ENCODE data around the gene BSND. TPM values are rescaled to one million over a fixed set of nuclear protein-coding genes. Genes with fewer than 3 reads are reported as not detected.

Gene BSND
- total RNA-seq, 2 experiments from 2014 or later: not detected

GRCh38 chr1:55049271-55049913 is 50.7 kb downstream of the BSND start:
- ChIA-PET CTCF (no interaction called here), POLR2A (no interaction called here)
- DNase-seq (no peak), ATAC-seq (no peak)
- Mint-ChIP-seq H3K27me3 (no peaks in the 10 kb centered on the region), H3K4me1 (ENCODE audit: low read depth) (no peaks in the 10 kb centered on the region), H3K4me3 (no peak overlapping the region), H3K9me3 (no peaks in the 10 kb centered on the region), H3K27ac (no peak overlapping the region), H3K36me3 (ENCODE audit: low read depth) (no peaks in the 10 kb centered on the region)
- intact Hi-C loops (cut with micrococcal nuclease): no loop called here
- no peak for TF ChIP-seq CTCF (IDR thresholded peaks at IDR 0.05)

DNA sequence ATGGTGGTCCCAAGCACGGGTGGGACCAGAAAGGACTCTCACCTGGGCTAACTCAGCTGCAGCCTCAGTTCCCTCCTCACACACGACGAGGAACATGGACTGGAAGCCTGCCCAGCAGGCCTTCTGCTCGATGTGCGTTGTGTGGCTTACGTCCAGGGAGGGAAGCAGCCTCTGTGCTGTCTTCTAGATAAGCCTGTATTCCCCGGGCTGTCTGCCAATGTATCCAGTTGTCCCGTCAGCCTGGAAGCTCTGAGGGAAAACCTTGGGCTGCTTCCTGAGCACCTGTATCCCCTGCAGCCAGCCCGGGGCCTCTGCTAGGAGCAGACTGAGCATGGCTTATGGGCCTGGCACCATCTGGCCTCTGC is 51.2 kb downstream of the BSND start:
- no peak for TF ChIP-seq CTCF (IDR thresholded peaks at IDR 0.05)
- Mint-ChIP-seq H3K36me3 (ENCODE audit: low read depth) (no peaks in the 10 kb centered on the region), H3K4me1 (ENCODE audit: low read depth) (no peaks in the 10 kb centered on the region), H3K4me3 (no peak overlapping the region), H3K27me3 (no peaks in the 10 kb centered on the region), H3K9me3 (no peaks in the 10 kb centered on the region), H3K27ac (no peak overlapping the region)
- no peak for DNase-seq
- intact Hi-C loops (cut with micrococcal nuclease): no loop called here
- ChIA-PET POLR2A (no interaction called here), CTCF (no interaction called here)
- ATAC-seq: no peak

GRCh38 chr1:55050283-55050682 is 51.5 kb downstream of the BSND start:
- Mint-ChIP-seq H3K4me3 (no peak overlapping the region), H3K27me3 (no peaks in the 10 kb centered on the region), H3K4me1 (ENCODE audit: low read depth) (no peaks in the 10 kb centered on the region), H3K9me3 (no peaks in the 10 kb centered on the region), H3K36me3 (ENCODE audit: low read depth) (no peaks in the 10 kb centered on the region), H3K27ac (no peak overlapping the region)
- TF ChIP-seq CTCF (IDR thresholded peaks at IDR 0.05): no peak
- DNase-seq (no peak), ATAC-seq (no peak)
- intact Hi-C loops (cut with micrococcal nuclease): no loop called here
- CTCF ChIA-PET: no interaction called here
- POLR2A ChIA-PET: no interaction called here

- H3K27ac Mint-ChIP-seq: no peak overlapping the region
- ATAC-seq: no peak
- no peaks in the 10 kb centered on the region for H3K36me3 Mint-ChIP-seq (ENCODE audit: low read depth)
- CTCF ChIA-PET: no interaction called here
- H3K4me1 Mint-ChIP-seq (ENCODE audit: low read depth): no peaks in the 10 kb centered on the region
- no peaks in the 10 kb centered on the region for H3K9me3 Mint-ChIP-seq
- no peak overlapping the region for H3K4me3 Mint-ChIP-seq
- TF ChIP-seq CTCF (IDR thresholded peaks at IDR 0.05): no peak
- no peaks in the 10 kb centered on the region for H3K27me3 Mint-ChIP-seq
- no peak for DNase-seq
- intact Hi-C loops (cut with micrococcal nuclease): no loop called here
- POLR2A ChIA-PET: no interaction called here
These were observed 52.4 kb downstream of the BSND start for GRCh38 chr1:55051169-55051568.

GRCh38 chr1:55051621-55052020 is 52.9 kb downstream of the BSND start:
- no peak overlapping the region for H3K4me3 Mint-ChIP-seq
- H3K27ac Mint-ChIP-seq: no peak overlapping the region
- no peaks in the 10 kb centered on the region for H3K36me3 Mint-ChIP-seq (ENCODE audit: low read depth)
- TF ChIP-seq CTCF (IDR thresholded peaks at IDR 0.05): no peak
- intact Hi-C loops (cut with micrococcal nuclease): no loop called here
- no peaks in the 10 kb centered on the region for H3K9me3 Mint-ChIP-seq
- no peak for DNase-seq
- H3K4me1 Mint-ChIP-seq (ENCODE audit: low read depth): no peaks in the 10 kb centered on the region
- H3K27me3 Mint-ChIP-seq: no peaks in the 10 kb centered on the region
- ATAC-seq: no peak
- ChIA-PET CTCF (no interaction called here), POLR2A (no interaction called here)

All from activated CD8-positive, alpha-beta T cell treated with anti-CD3 and anti-CD28 coated beads for 36 hours (primary cell).